Peyer's patch (tissue), 4 donors: ENCODE measurements around the gene ARHGEF2. TPM values are rescaled to one million over a fixed set of nuclear protein-coding genes. Genes with fewer than 3 reads are reported as not detected.

Experiments
- DNase-seq, 3 donors: peaks; one replicate each; pipeline ENCODE4 v3.0.0-alpha.2; 2017 to 2019
- H3K27ac ChIP-seq, 4 donors: fragments of 200-600 bp; sonication (generic); one replicate each; pipeline ENCODE4 v1.5.1; 2016 to 2019
- H3K27me3 ChIP-seq, 2 donors: fragments of 200-600 bp; sonication (generic); one replicate each; pipeline ENCODE4 v1.5.1; 2019
- H3K36me3 ChIP-seq, 3 donors: fragments of 200-600 bp; sonication (generic); one replicate each; pipeline ENCODE4 v1.5.1; 2016 to 2019
- H3K4me1 ChIP-seq, 4 donors: fragments of 200-600 bp; sonication (generic); one replicate each; pipeline ENCODE4 v1.5.1; 2016 to 2019
- H3K4me3 ChIP-seq, 4 donors: fragments of 200-600 bp; sonication (generic); 1 replicate in 3 of 4; 2 replicates in 1 of 4; pipeline ENCODE4 v1.5.1; 2016 to 2019; ENCODE audit warnings: mild to moderate bottlenecking in 1 of 4
- H3K9me3 ChIP-seq, 4 donors: fragments of 200-600 bp; sonication (generic); one replicate each; pipeline ENCODE4 v1.5.1; 2016 to 2019; ENCODE audit warnings: mild to moderate bottlenecking in 1 of 4
- POLR2A ChIP-seq, 2 donors: fragments of 450-650 bp; IDR thresholded peaks; one replicate each; pipeline ENCODE4 v1.5.1; 2017; ENCODE audit warnings: antibody characterized with exemption in 2 of 2, mild to moderate bottlenecking in 2 of 2, moderate library complexity in 2 of 2
- total RNA-seq, 4 donors: library from RNA; depleted of rRNA; stranded (reverse); fragments of >200 nt; gene quantifications; one replicate each; pipeline ENCODE4 v1.1.0, GENCODE V29; 2016
- TF ChIP-seq, protein P1 (sequence below), 6 experiments: fragments of 450-650 bp in 4 of 6; fragments of 200-600 bp in 2 of 6; sonication (generic) in 1 of 6; IDR thresholded peaks; one replicate each; pipeline ENCODE4 v1.5.1; 2017 to 2019; ENCODE audit warnings: antibody characterized with exemption in 6 of 6, mild to moderate bottlenecking in 3 of 6, moderate library complexity in 1 of 6

Gene ARHGEF2
- total RNA-seq, 4 donors from 2014 or later = 101 to 239 (median 149) TPM

GRCh38 chr1:155962599-155963211 lies 15.6 kb downstream of the ARHGEF2 start:
- H3K4me3 ChIP-seq = no peak overlapping the region
- no peak for TF ChIP-seq POLR2A (IDR thresholded peaks at IDR 0.05)
- TF ChIP-seq, protein P1, sequence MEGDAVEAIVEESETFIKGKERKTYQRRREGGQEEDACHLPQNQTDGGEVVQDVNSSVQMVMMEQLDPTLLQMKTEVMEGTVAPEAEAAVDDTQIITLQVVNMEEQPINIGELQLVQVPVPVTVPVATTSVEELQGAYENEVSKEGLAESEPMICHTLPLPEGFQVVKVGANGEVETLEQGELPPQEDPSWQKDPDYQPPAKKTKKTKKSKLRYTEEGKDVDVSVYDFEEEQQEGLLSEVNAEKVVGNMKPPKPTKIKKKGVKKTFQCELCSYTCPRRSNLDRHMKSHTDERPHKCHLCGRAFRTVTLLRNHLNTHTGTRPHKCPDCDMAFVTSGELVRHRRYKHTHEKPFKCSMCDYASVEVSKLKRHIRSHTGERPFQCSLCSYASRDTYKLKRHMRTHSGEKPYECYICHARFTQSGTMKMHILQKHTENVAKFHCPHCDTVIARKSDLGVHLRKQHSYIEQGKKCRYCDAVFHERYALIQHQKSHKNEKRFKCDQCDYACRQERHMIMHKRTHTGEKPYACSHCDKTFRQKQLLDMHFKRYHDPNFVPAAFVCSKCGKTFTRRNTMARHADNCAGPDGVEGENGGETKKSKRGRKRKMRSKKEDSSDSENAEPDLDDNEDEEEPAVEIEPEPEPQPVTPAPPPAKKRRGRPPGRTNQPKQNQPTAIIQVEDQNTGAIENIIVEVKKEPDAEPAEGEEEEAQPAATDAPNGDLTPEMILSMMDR (IDR thresholded peaks at IDR 0.05) = no peak
- no peak for DNase-seq
- H3K27me3 ChIP-seq = no peaks in the 10 kb centered on the region
- no peaks in the 10 kb centered on the region for H3K9me3 ChIP-seq
- peak overlapping the region in 3 of 4 donors; percentile 51 to 61 (median 58) for H3K27ac ChIP-seq
- peaks cover 0 to 100% (median 2%) of the 10 kb centered on the region in 3 donors for H3K36me3 ChIP-seq
- peaks cover 0 to 20% (median 9%) of the 10 kb centered on the region in 4 donors for H3K4me1 ChIP-seq

DNA sequence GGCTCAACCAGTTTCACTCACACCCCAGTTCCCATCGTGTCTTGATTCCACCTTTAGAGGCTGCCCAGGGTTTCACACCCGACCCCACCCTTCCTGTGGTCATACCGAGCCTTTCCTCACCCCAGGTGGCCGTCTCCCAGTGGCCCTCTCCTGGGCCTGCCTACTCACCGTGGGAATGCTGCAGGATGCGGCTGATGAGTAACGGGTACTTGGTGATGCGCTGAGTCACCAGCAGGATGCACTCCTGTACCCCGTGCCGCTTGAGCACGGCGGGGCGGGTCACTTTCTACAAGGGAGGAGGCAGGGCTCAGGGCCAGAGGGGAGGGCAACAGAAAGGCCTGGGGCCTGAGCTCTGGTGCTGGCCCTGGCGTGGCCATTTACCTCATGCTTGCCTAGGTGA lies 16.4 kb downstream of the ARHGEF2 start:
- Histone ChIP-seq H3K36me3 (peaks cover 0 to 100% (median 2%) of the 10 kb centered on the region in 3 donors), H3K27ac (peak overlapping the region in 3 of 4 donors; percentile 51 to 61 (median 58)), H3K4me1 (peaks cover 0 to 13% (median 6%) of the 10 kb centered on the region in 4 donors), H3K4me3 (no peak overlapping the region), H3K9me3 (no peaks in the 10 kb centered on the region), H3K27me3 (no peaks in the 10 kb centered on the region)
- no peak for TF ChIP-seq POLR2A (IDR thresholded peaks at IDR 0.05)
- TF ChIP-seq, protein P1 (IDR thresholded peaks at IDR 0.05) = no peak
- DNase-seq = peak in 1 of 3 donors; percentile 39

DNA sequence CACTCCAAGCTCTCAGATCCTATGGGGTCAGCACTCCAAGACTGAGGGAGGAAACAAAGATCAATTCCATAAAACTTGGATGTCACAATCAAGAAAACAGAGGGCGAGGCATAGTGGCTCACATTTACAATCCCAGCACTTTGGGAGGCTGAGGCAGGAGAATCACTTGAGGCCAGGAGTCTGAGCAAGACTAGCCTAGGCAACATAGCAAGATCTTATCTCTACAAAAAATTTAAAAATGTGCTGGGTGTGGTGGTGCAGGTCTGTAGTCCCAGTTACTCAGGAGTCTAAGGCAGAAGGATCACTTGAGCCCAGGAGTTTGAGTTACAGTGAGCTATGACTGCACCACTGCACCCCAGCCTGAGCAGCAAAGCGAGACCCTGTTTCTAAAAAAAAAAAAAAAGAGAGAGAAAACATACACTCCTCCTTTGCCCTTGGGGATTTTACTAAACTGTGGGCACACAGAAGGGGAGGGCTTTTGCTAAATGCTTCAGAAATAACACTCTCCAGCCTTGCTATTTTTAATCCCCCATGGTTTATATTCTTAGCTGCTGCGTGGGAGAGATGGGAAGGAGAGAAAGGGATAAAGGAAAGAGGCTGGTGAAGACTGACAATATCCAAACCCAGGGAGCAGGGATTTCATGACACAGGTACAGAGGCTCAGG lies 18.1 kb downstream of the ARHGEF2 start:
- no peaks in the 10 kb centered on the region for H3K27me3 ChIP-seq
- TF ChIP-seq, protein P1 (IDR thresholded peaks at IDR 0.05) = no peak
- no peak for TF ChIP-seq POLR2A (IDR thresholded peaks at IDR 0.05)
- peaks cover 0 to 10% (median 6%) of the 10 kb centered on the region in 4 donors for H3K4me1 ChIP-seq
- DNase-seq = no peak
- H3K27ac ChIP-seq = peak overlapping the region in 3 of 4 donors; percentile 20 to 61 (median 43)
- H3K4me3 ChIP-seq = no peak overlapping the region
- no peaks in the 10 kb centered on the region for H3K9me3 ChIP-seq
- peaks cover 0 to 100% (median 2%) of the 10 kb centered on the region in 3 donors for H3K36me3 ChIP-seq

- Histone ChIP-seq H3K27ac (no peak overlapping the region), H3K36me3 (peaks cover 0 to 98% (median 2%) of the 10 kb centered on the region in 3 donors), H3K27me3 (no peaks in the 10 kb centered on the region), H3K9me3 (no peaks in the 10 kb centered on the region), H3K4me3 (no peak overlapping the region), H3K4me1 (peaks cover 0 to 8% (median 3%) of the 10 kb centered on the region in 4 donors)
- no peak for DNase-seq
- TF ChIP-seq POLR2A (IDR thresholded peaks at IDR 0.05) = no peak
- TF ChIP-seq, protein P1 (IDR thresholded peaks at IDR 0.05) = no peak
Observed at GRCh38 chr1:155957411-155957915, 20.9 kb downstream of the ARHGEF2 start.

DNA sequence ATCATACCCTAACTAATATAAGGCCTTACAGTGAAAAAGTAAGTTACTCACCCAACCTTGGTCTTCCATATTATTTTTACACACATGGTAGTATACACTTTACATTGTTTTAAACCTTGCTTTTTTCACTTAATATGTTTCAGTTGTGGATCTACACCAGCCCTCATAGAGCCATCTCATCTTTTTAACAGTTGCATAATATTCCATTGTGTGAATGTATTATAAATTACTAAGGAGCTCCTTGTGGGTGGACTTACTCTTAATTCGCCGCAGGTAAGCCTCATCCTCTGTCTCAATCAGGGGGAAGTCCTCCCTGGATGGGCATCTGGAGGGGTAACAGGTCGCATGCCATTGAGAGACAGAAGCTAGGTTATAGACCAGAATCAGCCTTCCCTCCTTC lies 23.7 kb downstream of the ARHGEF2 start:
- TF ChIP-seq, protein P1 (IDR thresholded peaks at IDR 0.05) = no peak
- no peak for TF ChIP-seq POLR2A (IDR thresholded peaks at IDR 0.05)
- DNase-seq = no peak
- Histone ChIP-seq H3K36me3 (peaks cover 0 to 98% (median 0%) of the 10 kb centered on the region in 3 donors), H3K27me3 (no peaks in the 10 kb centered on the region), H3K4me1 (no peaks in the 10 kb centered on the region), H3K27ac (no peak overlapping the region), H3K9me3 (no peaks in the 10 kb centered on the region), H3K4me3 (no peak overlapping the region)
